Tibial nerve (tissue), 4 donors: ENCODE measurements around the gene PCNX2. TPM values are rescaled to one million over a fixed set of nuclear protein-coding genes. Genes with fewer than 3 reads are reported as not detected.

Experiments used
- DNase-seq, 2 donors: peaks; one replicate each; pipeline ENCODE4 v3.0.0-alpha.2; 2019; ENCODE audit warnings: low spot score in 2 of 2
- H3K27ac ChIP-seq, 4 donors: fragments of 200-600 bp; sonication (generic) in 3 of 4; one replicate each; pipeline ENCODE4 v1.5.1; 2017 to 2019; ENCODE audit warnings: mild to moderate bottlenecking in 1 of 4
- H3K27me3 ChIP-seq, 2 donors: fragments of 200-600 bp; sonication (generic) in 1 of 2; one replicate each; pipeline versions ENCODE4 v1.5.1 to v1.6.0; 2017 to 2019
- H3K36me3 ChIP-seq, 3 donors: fragments of 200-600 bp; sonication (generic); one replicate each; pipeline ENCODE4 v1.5.1; 2018 to 2019
- H3K4me1 ChIP-seq, 4 donors: fragments of 200-600 bp; sonication (generic) in 3 of 4; one replicate each; pipeline ENCODE4 v1.5.1; 2017 to 2019
- H3K4me3 ChIP-seq, 4 donors: fragments of 200-600 bp; sonication (generic) in 3 of 4; one replicate each; pipeline ENCODE4 v1.5.1; 2017 to 2019; ENCODE audit warnings: mild to moderate bottlenecking in 1 of 4, moderate library complexity in 1 of 4
- H3K9me3 ChIP-seq, 4 donors: fragments of 200-600 bp; sonication (generic) in 3 of 4; one replicate each; pipeline ENCODE4 v1.5.1; 2017 to 2019
- CTCF ChIP-seq, 5 experiments: fragments of 200-600 bp in 3 of 5; fragments of 450-650 bp in 2 of 5; sonication (generic) in 3 of 5; IDR thresholded peaks; one replicate each; pipeline ENCODE4 v1.5.1; 2016 to 2019; ENCODE audit warnings: antibody characterized with exemption in 5 of 5, mild to moderate bottlenecking in 3 of 5, moderate library complexity in 2 of 5
- EP300 ChIP-seq, 2 donors: sonication (generic); formaldehyde crosslinking; IDR thresholded peaks; one replicate each; pipeline ENCODE4 v1.6.1; 2017; ENCODE audit warnings: antibody characterized with exemption in 2 of 2, mild to moderate bottlenecking in 1 of 2
- POLR2A ChIP-seq, 2 donors: fragments of 450-650 bp; IDR thresholded peaks; one replicate each; pipeline ENCODE4 v1.6.1; 2017; ENCODE audit warnings: antibody characterized with exemption in 2 of 2, mild to moderate bottlenecking in 2 of 2, moderate library complexity in 2 of 2
- WGBS, 2 donors: methylation state at CpG; one replicate each; pipeline ENCODE4 v1.1.5; 2018; 5-methylcytosine and 5-hydroxymethylcytosine counted together
- total RNA-seq, 4 donors: library from RNA; depleted of rRNA; stranded (reverse); fragments of >200 nt; gene quantifications; one replicate each; pipeline ENCODE4 v1.1.0, GENCODE V29; 2016

PCNX2 gene
- total RNA-seq, 4 donors from 2014 or later, result 10.2 to 32.1 (median 19.2) TPM

DNA sequence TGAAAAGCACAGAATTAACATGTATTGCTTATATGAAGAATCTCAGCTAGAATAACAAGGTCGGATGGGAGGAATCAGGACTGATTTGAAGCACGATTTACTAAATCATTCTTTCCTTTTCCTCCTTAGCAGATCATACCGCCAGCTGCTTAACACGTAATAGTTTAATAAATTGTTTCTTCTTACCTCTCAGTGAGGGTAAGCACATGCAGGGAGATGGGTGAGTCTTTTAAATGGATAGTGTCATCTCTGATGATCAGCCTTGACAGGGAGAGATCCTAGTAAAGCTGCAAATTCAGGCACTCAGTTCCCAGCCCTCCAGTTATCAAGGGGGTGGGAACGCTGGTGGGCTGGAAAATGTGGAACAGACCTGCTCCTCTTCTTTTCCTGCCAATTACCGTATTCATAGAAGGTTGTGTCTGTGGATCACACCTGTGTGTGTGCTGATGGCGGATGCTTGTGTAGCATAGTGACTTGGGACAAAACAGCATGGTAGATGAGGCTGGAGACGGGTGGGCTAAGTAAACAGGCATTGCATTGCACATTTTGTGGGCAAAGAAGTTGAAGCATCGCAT lies 314.5 kb downstream of the PCNX2 start:
- no peak overlapping the region for H3K27ac ChIP-seq
- no peaks in the 10 kb centered on the region for H3K27me3 ChIP-seq
- no peak for TF ChIP-seq POLR2A (IDR thresholded peaks at IDR 0.05)
- no peak for TF ChIP-seq EP300 (IDR thresholded peaks at IDR 0.05)
- no peak for TF ChIP-seq CTCF (IDR thresholded peaks at IDR 0.05)
- H3K36me3 ChIP-seq, result peaks cover 0 to 40% (median 8%) of the 10 kb centered on the region in 3 donors
- 83 to 86% methylated on average over 9 of the region's 9 CpGs for WGBS, 2 donors
- peaks cover 0 to 15% (median 0%) of the 10 kb centered on the region in 4 donors for H3K4me1 ChIP-seq
- H3K4me3 ChIP-seq, result no peak overlapping the region
- no peak for DNase-seq
- no peaks in the 10 kb centered on the region for H3K9me3 ChIP-seq

GRCh38 chr1:232980355-232980978 lies 315.1 kb downstream of the PCNX2 start:
- H3K27ac ChIP-seq, result no peak overlapping the region
- DNase-seq, result no peak
- no peaks in the 10 kb centered on the region for H3K27me3 ChIP-seq
- H3K36me3 ChIP-seq, result peaks cover 0 to 46% (median 14%) of the 10 kb centered on the region in 3 donors
- H3K4me1 ChIP-seq, result peaks cover 0 to 10% (median 0%) of the 10 kb centered on the region in 4 donors
- H3K9me3 ChIP-seq, result no peaks in the 10 kb centered on the region
- H3K4me3 ChIP-seq, result no peak overlapping the region
- WGBS, 2 donors, result 73 to 76% methylated on average over 13 of the region's 13 CpGs
- no peak for TF ChIP-seq POLR2A (IDR thresholded peaks at IDR 0.05)
- no peak for TF ChIP-seq EP300 (IDR thresholded peaks at IDR 0.05)
- TF ChIP-seq CTCF (IDR thresholded peaks at IDR 0.05), result no peak

GRCh38 chr1:232979558-232979957 lies 316.0 kb downstream of the PCNX2 start:
- H3K27me3 ChIP-seq, result no peaks in the 10 kb centered on the region
- H3K9me3 ChIP-seq, result no peaks in the 10 kb centered on the region
- H3K4me1 ChIP-seq, result peaks cover 0 to 4% (median 0%) of the 10 kb centered on the region in 4 donors
- no peak overlapping the region for H3K27ac ChIP-seq
- 93 to 97% methylated on average over 6 of the region's 6 CpGs for WGBS, 2 donors
- TF ChIP-seq CTCF (IDR thresholded peaks at IDR 0.05) (no peak), POLR2A (IDR thresholded peaks at IDR 0.05) (no peak), EP300 (IDR thresholded peaks at IDR 0.05) (no peak)
- no peak overlapping the region for H3K4me3 ChIP-seq
- DNase-seq, result no peak
- H3K36me3 ChIP-seq, result peaks cover 0 to 53% (median 15%) of the 10 kb centered on the region in 3 donors

GRCh38 chr1:232978815-232979214 lies 316.7 kb downstream of the PCNX2 start:
- 71 to 77% methylated on average over 4 of the region's 4 CpGs for WGBS, 2 donors
- peaks cover 0 to 60% (median 15%) of the 10 kb centered on the region in 3 donors for H3K36me3 ChIP-seq
- DNase-seq, result no peak
- no peak overlapping the region for H3K27ac ChIP-seq
- no peaks in the 10 kb centered on the region for H3K27me3 ChIP-seq
- peaks cover 0 to 4% (median 0%) of the 10 kb centered on the region in 4 donors for H3K4me1 ChIP-seq
- H3K9me3 ChIP-seq, result peaks cover 0 to 6% (median 3%) of the 10 kb centered on the region in 4 donors
- no peak for TF ChIP-seq POLR2A (IDR thresholded peaks at IDR 0.05)
- no peak for TF ChIP-seq CTCF (IDR thresholded peaks at IDR 0.05)
- TF ChIP-seq EP300 (IDR thresholded peaks at IDR 0.05), result no peak
- no peak overlapping the region for H3K4me3 ChIP-seq

DNA sequence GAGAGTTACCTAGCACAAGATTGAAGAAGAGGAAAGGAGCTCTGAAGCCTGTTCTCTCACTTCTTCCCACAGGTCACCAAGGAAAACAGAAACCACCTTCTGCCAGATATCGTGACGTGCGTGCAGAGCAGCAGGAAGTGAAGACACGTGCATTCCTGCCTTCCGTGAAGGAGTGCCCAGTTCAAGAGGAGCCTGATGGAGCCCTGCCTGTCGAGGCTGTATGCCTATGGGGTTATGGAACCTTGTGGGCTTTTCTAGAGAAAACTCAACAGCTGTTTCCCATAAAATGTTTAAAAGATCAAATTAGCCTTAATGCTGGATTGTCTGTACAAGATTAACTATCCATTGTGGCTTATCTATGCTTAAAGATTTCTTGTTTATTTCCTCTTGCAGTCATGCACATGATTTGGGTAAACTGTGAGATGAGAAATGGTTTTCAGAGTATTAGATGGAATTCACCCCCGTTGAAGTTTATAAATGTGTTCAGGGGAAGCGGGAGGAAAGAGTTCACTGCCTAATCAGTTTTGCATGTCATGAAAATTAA lies 317.4 kb downstream of the PCNX2 start:
- peaks cover 0 to 4% (median 0%) of the 10 kb centered on the region in 4 donors for H3K4me1 ChIP-seq
- peaks cover 0 to 67% (median 18%) of the 10 kb centered on the region in 3 donors for H3K36me3 ChIP-seq
- no peaks in the 10 kb centered on the region for H3K27me3 ChIP-seq
- TF ChIP-seq POLR2A (IDR thresholded peaks at IDR 0.05) (no peak), CTCF (IDR thresholded peaks at IDR 0.05) (no peak), EP300 (IDR thresholded peaks at IDR 0.05) (no peak)
- H3K9me3 ChIP-seq, result peaks cover 0 to 13% (median 3%) of the 10 kb centered on the region in 4 donors
- H3K4me3 ChIP-seq, result no peak overlapping the region
- 51 to 70% methylated on average over 8 of the region's 8 CpGs for WGBS, 2 donors
- no peak for DNase-seq
- no peak overlapping the region for H3K27ac ChIP-seq
